Activated T-cell treated with anti-CD3 and anti-CD28 coated beads, Interleukin-2, amount 50 U/mL, for 4 hours (primary cell): ENCODE measurements around the gene UBL4B. TPM values are rescaled to one million over a fixed set of nuclear protein-coding genes. Genes with fewer than 3 reads are reported as not detected.
A peak's percentile ranks its signal among the peaks of the same experiment; 100 is the strongest.

Experiments
- ATAC-seq, 2 donors: fragments of 200-7000 bp; cut with Tn5 transposase; one replicate each; pipeline ENCODE4 v1.10.0; 2021
- DNase-seq: peaks from one replicate; pipeline ENCODE4 v3.0.0-alpha.2; 2020
- H3K27me3 Mint-ChIP-seq: one replicate; pipeline ENCODE4 v1.8.0; 2021; ENCODE audit warnings: low read depth, mixed read lengths
- H3K36me3 Mint-ChIP-seq: one replicate; pipeline ENCODE4 v1.8.0; 2022; ENCODE audit warnings: mixed read lengths; ENCODE audit not compliant: insufficient read depth
- H3K4me1 Mint-ChIP-seq: one replicate; pipeline ENCODE4 v1.8.0; 2021; ENCODE audit warnings: low read depth, mixed read lengths
- H3K4me3 Mint-ChIP-seq: one replicate; pipeline ENCODE4 v1.8.0; 2021; ENCODE audit warnings: mild to moderate bottlenecking, moderate library complexity, mixed read lengths
- H3K9me3 Mint-ChIP-seq: one replicate; pipeline ENCODE4 v1.8.0; 2021; ENCODE audit warnings: mixed read lengths
- total RNA-seq, 3 donors: library from RNA; stranded (reverse); gene quantifications; one replicate each; pipeline ENCODE4 v1.2.1, GENCODE V29; 2021

The UBL4B gene
- total RNA-seq, 3 donors from 2014 or later = not detected

GRCh38 chr1:110148961-110149360 lies 36.7 kb downstream of the UBL4B start:
- Mint-ChIP-seq H3K27me3 (peaks cover 25% of the 10 kb centered on the region), H3K36me3 (no peaks in the 10 kb centered on the region), H3K4me3 (no peak overlapping the region), H3K4me1 (no peaks in the 10 kb centered on the region), H3K9me3 (no peaks in the 10 kb centered on the region)
- DNase-seq (no peak), ATAC-seq (no peak)

- Mint-ChIP-seq H3K9me3 (no peaks in the 10 kb centered on the region), H3K36me3 (no peaks in the 10 kb centered on the region), H3K4me1 (no peaks in the 10 kb centered on the region), H3K27me3 (peaks cover 41% of the 10 kb centered on the region), H3K4me3 (no peak within 1 kb of the TSS)
- no peak for DNase-seq
- peak; percentile 92 to 93 for ATAC-seq
Measured at GRCh38 chr1:110150330-110151174, 38.3 kb downstream of the UBL4B start, which contains the start of gene SLC6A17. Gene SLC6A17, plus strand, starts transcription at chr1:110150494. Its CDS starts 16,436 bp downstream, at chr1:110166930.

GRCh38 chr1:110151175-110151669 lies 39.0 kb downstream of the UBL4B start:
- ATAC-seq (peak in 1 of 2 donors; percentile 7), DNase-seq (no peak)
- Mint-ChIP-seq H3K36me3 (no peaks in the 10 kb centered on the region), H3K9me3 (no peaks in the 10 kb centered on the region), H3K4me3 (no peak overlapping the region), H3K27me3 (peaks cover 48% of the 10 kb centered on the region), H3K4me1 (no peaks in the 10 kb centered on the region)

GRCh38 chr1:110152133-110152785 lies 40.0 kb downstream of the UBL4B start:
- ATAC-seq (no peak), DNase-seq (no peak)
- no peaks in the 10 kb centered on the region for H3K4me1 Mint-ChIP-seq
- no peak overlapping the region for H3K4me3 Mint-ChIP-seq
- peaks cover 58% of the 10 kb centered on the region for H3K27me3 Mint-ChIP-seq
- no peaks in the 10 kb centered on the region for H3K9me3 Mint-ChIP-seq
- no peaks in the 10 kb centered on the region for H3K36me3 Mint-ChIP-seq

GRCh38 chr1:110153407-110153950 lies 41.2 kb downstream of the UBL4B start:
- DNase-seq = no peak
- H3K27me3 Mint-ChIP-seq = peaks cover 64% of the 10 kb centered on the region
- H3K4me3 Mint-ChIP-seq = no peak overlapping the region
- H3K36me3 Mint-ChIP-seq = no peaks in the 10 kb centered on the region
- H3K9me3 Mint-ChIP-seq = no peaks in the 10 kb centered on the region
- no peak for ATAC-seq
- H3K4me1 Mint-ChIP-seq = no peaks in the 10 kb centered on the region

GRCh38 chr1:110155878-110156522 lies 43.8 kb downstream of the UBL4B start:
- Mint-ChIP-seq H3K9me3 (no peaks in the 10 kb centered on the region), H3K4me3 (no peak overlapping the region), H3K4me1 (peaks cover 2% of the 10 kb centered on the region), H3K36me3 (no peaks in the 10 kb centered on the region), H3K27me3 (peaks cover 80% of the 10 kb centered on the region)
- DNase-seq (peak; percentile 14), ATAC-seq (peak in 1 of 2 donors; percentile 57)

GRCh38 chr1:110158261-110158660 lies 46.0 kb downstream of the UBL4B start:
- Mint-ChIP-seq H3K9me3 (no peaks in the 10 kb centered on the region), H3K4me1 (peaks cover 2% of the 10 kb centered on the region), H3K36me3 (no peaks in the 10 kb centered on the region), H3K4me3 (no peak overlapping the region), H3K27me3 (peaks cover 62% of the 10 kb centered on the region)
- no peak for DNase-seq
- no peak for ATAC-seq

- Mint-ChIP-seq H3K4me1 (peaks cover 2% of the 10 kb centered on the region), H3K36me3 (no peaks in the 10 kb centered on the region), H3K27me3 (peaks cover 56% of the 10 kb centered on the region), H3K9me3 (no peaks in the 10 kb centered on the region), H3K4me3 (no peak overlapping the region)
- no peak for DNase-seq
- ATAC-seq = no peak
Measured at GRCh38 chr1:110159168-110159567, 46.9 kb downstream of the UBL4B start.

- Mint-ChIP-seq H3K27me3 (peaks cover 44% of the 10 kb centered on the region), H3K4me1 (peaks cover 2% of the 10 kb centered on the region), H3K36me3 (no peaks in the 10 kb centered on the region), H3K4me3 (no peak overlapping the region), H3K9me3 (no peaks in the 10 kb centered on the region)
- no peak for ATAC-seq
- DNase-seq = no peak
Measured at GRCh38 chr1:110160538-110161100, 48.4 kb downstream of the UBL4B start.

- ATAC-seq (no peak), DNase-seq (no peak)
- H3K27me3 Mint-ChIP-seq = peaks cover 38% of the 10 kb centered on the region
- H3K36me3 Mint-ChIP-seq = no peaks in the 10 kb centered on the region
- H3K4me3 Mint-ChIP-seq = no peak overlapping the region
- H3K9me3 Mint-ChIP-seq = no peaks in the 10 kb centered on the region
- H3K4me1 Mint-ChIP-seq = peaks cover 2% of the 10 kb centered on the region
Measured at GRCh38 chr1:110161165-110161564, 48.9 kb downstream of the UBL4B start.

- no peaks in the 10 kb centered on the region for H3K36me3 Mint-ChIP-seq
- H3K9me3 Mint-ChIP-seq = no peaks in the 10 kb centered on the region
- no peak for DNase-seq
- peaks cover 2% of the 10 kb centered on the region for H3K4me1 Mint-ChIP-seq
- no peak for ATAC-seq
- no peak overlapping the region for H3K4me3 Mint-ChIP-seq
- H3K27me3 Mint-ChIP-seq = peaks cover 31% of the 10 kb centered on the region
Measured at GRCh38 chr1:110161849-110162248, 49.6 kb downstream of the UBL4B start.
